ENCODE measurements around the gene HMGCR.

- no peak for TF ChIP-seq CTCF (IDR thresholded peaks at IDR 0.05; ENCODE audit: low read depth, low read length)
- TF ChIP-seq POLR2A (IDR thresholded peaks at IDR 0.05; ENCODE audit: extremely low read depth, insufficient read length): no peak
- no peak for TF ChIP-seq MYC (IDR thresholded peaks at IDR 0.05; ENCODE audit: low read depth, low read length)
These were observed 28.7 kb downstream of the HMGCR start for GRCh38 chr5:75365740-75366139.
